SK-N-SH (cell line): ENCODE data around the gene ASIC2. TPM values are rescaled to one million over a fixed set of nuclear protein-coding genes. Genes with fewer than 3 reads are reported as not detected.

Experiments used
- CTCF ChIA-PET: fragments of 300-600, 350-600 bp; formaldehyde crosslinking; extraction: SDS; loops from one replicate; lab custom pipeline; 2021; lab: Yijun Ruan, JAX
- POLR2A ChIA-PET: fragments of 350-600 bp; sonication (Branson Sonifier 250); formaldehyde crosslinking; extraction: SDS; loops from one replicate; lab custom pipeline; 2020; ENCODE audit warnings: antibody characterized with exemption, inconsistent platforms; lab: Yijun Ruan, JAX
- DNase-seq: peaks from one replicate; pipeline ENCODE4 v3.0.0; 2012
- H2AFZ ChIP-seq: fragments of 200-600 bp; sonication (generic); 2 replicates; pipeline ENCODE4 v1.8.1; 2016; ENCODE audit warnings: antibody characterized with exemption, mild to moderate bottlenecking, low read depth
- H3F3A ChIP-seq: fragments of 200-600 bp; sonication (generic); replicated peaks from 2 replicates; pipeline ENCODE3; 2016; ENCODE audit warnings: antibody characterized with exemption, mild to moderate bottlenecking; ENCODE audit not compliant: insufficient read depth
- H3K27ac ChIP-seq, 2 experiments: fragments of 200-500 bp in 1 of 2; fragments of 200-600 bp in 1 of 2; sonication (Bioruptor generic) in 1 of 2; sonication (generic), shearing (Covaris generic) in 1 of 2; 2 replicates each; pipeline versions ENCODE4 v1.5.1 to v1.6.1; 2014 to 2016; ENCODE audit warnings: low read depth in 2 of 2, inconsistent platforms in 1 of 2, low read length in 1 of 2, mild to moderate bottlenecking in 1 of 2, mixed read lengths in 1 of 2
- H3K27me3 ChIP-seq: fragments of 200-600 bp; sonication (generic), shearing (Covaris generic); 2 replicates; pipeline ENCODE4 v1.6.1; 2016; ENCODE audit warnings: mixed run types; ENCODE audit not compliant: insufficient read depth
- H3K36me3 ChIP-seq, 2 experiments: fragments of 200-500 bp in 1 of 2; fragments of 200-600 bp in 1 of 2; sonication (Bioruptor generic) in 1 of 2; sonication (generic) in 1 of 2; replicated peaks in 1 of 2; 2 replicates each; pipeline versions ENCODE3 to v1.5.1; 2014 to 2016; ENCODE audit warnings: low read length in 1 of 2, mild to moderate bottlenecking in 1 of 2; ENCODE audit not compliant: insufficient read depth in 2 of 2, control insufficient read depth in 1 of 2
- H3K4me1 ChIP-seq, 2 experiments: fragments of 200-500 bp in 1 of 2; fragments of 200-600 bp in 1 of 2; sonication (Bioruptor generic) in 1 of 2; sonication (generic), shearing (Covaris generic) in 1 of 2; 2 replicates each; pipeline versions ENCODE4 v1.5.1 to v1.6.1; 2014 to 2016; ENCODE audit warnings: low read depth in 1 of 2, low read length in 1 of 2, mixed run types in 1 of 2; ENCODE audit not compliant: insufficient read depth in 2 of 2, control insufficient read depth in 1 of 2
- H3K4me2 ChIP-seq: fragments of 200-600 bp; sonication (generic), shearing (Covaris generic); 2 replicates; pipeline ENCODE4 v1.6.1; 2017; ENCODE audit warnings: mixed run types
- H3K4me3 ChIP-seq, 2 experiments: fragments of 200-500 bp in 1 of 2; fragments of 200-600 bp in 1 of 2; sonication (Bioruptor generic) in 1 of 2; sonication (generic), shearing (Covaris generic) in 1 of 2; 2 replicates each; pipeline versions ENCODE4 v1.5.1 to v1.8.1; 2014 to 2016; ENCODE audit warnings: low read depth in 2 of 2, inconsistent platforms in 1 of 2, low read length in 1 of 2, mild to moderate bottlenecking in 1 of 2, mixed read lengths in 1 of 2, moderate library complexity in 1 of 2
- H3K79me2 ChIP-seq: fragments of 200-600 bp; sonication (generic); 2 replicates; pipeline ENCODE4 v1.8.1; 2017; ENCODE audit warnings: mild to moderate bottlenecking; ENCODE audit not compliant: insufficient read depth
- H3K9ac ChIP-seq: fragments of 200-600 bp; sonication (generic); 2 replicates; pipeline ENCODE4 v1.6.1; 2017; ENCODE audit warnings: mixed run types
- H3K9me2 ChIP-seq: fragments of 200-600 bp; sonication (generic); 2 replicates; pipeline ENCODE4 v1.6.1; 2017; ENCODE audit warnings: mixed run types
- H3K9me3 ChIP-seq: fragments of 200-600 bp; sonication (generic); 2 replicates; pipeline ENCODE4 v1.6.1; 2017; ENCODE audit warnings: mixed run types, mild to moderate bottlenecking, moderate library complexity
- H4K20me1 ChIP-seq: fragments of 200-600 bp; sonication (generic); 2 replicates; pipeline ENCODE4 v1.6.1; 2017; ENCODE audit warnings: mild to moderate bottlenecking, mixed run types; ENCODE audit not compliant: insufficient read depth
- CHD2 ChIP-seq: fragments of 150-350 bp; IDR thresholded peaks from 2 replicates; pipeline ENCODE4 v1.6.1; 2018; ENCODE audit warnings: low read length; ENCODE audit not compliant: partially characterized antibody
- EP300 ChIP-seq, 2 experiments: IDR thresholded peaks; 2 replicates each; pipeline versions ENCODE4 v1.4.0 to v1.6.1; 2012; ENCODE audit warnings: borderline replicate concordance in 1 of 2, low read depth in 1 of 2, low read length in 1 of 2
- GATA2 ChIP-seq: sonication (generic); formaldehyde crosslinking; IDR thresholded peaks from 2 replicates; pipeline ENCODE4 v1.5.0; 2020; ENCODE audit warnings: mild to moderate bottlenecking, missing genetic modification reagents
- MEF2A ChIP-seq: IDR thresholded peaks from 2 replicates; pipeline ENCODE4 v1.4.0; 2012; ENCODE audit warnings: low read depth, borderline replicate concordance
- MXI1 ChIP-seq: IDR thresholded peaks from 2 replicates; pipeline ENCODE4 v1.6.1; 2012; ENCODE audit warnings: mild to moderate bottlenecking, low read depth, low read length, improper control_type of control experiment
- NRF1 ChIP-seq: IDR thresholded peaks from 2 replicates; pipeline ENCODE4 v1.6.1; 2012; ENCODE audit warnings: low read depth, mild to moderate bottlenecking, low read length
- PBX3 ChIP-seq: IDR thresholded peaks from 2 replicates; pipeline ENCODE4; 2012
- POLR2AphosphoS5 ChIP-seq: IDR thresholded peaks from 2 replicates; pipeline ENCODE4 v1.6.1; 2012; ENCODE audit warnings: low read depth, low read length
- RFX5 ChIP-seq: IDR thresholded peaks from 2 replicates; pipeline ENCODE4 v1.6.1; 2012; ENCODE audit warnings: mild to moderate bottlenecking, improper control_type of control experiment, low read length
- RXRA ChIP-seq: IDR thresholded peaks from 2 replicates; pipeline ENCODE4 v1.4.0; 2012; ENCODE audit warnings: low read depth, mild to moderate bottlenecking, borderline replicate concordance
- SIN3A ChIP-seq: IDR thresholded peaks from 2 replicates; pipeline ENCODE4 v1.6.1; 2012; ENCODE audit warnings: low read depth, mild to moderate bottlenecking, low read length, moderate library complexity, borderline replicate concordance
- SMC3 ChIP-seq: IDR thresholded peaks from 2 replicates; pipeline ENCODE4 v1.6.1; 2012; ENCODE audit warnings: low read depth, low read length, improper control_type of control experiment
- TCF12 ChIP-seq: IDR thresholded peaks from 2 replicates; pipeline ENCODE4 v1.4.0; 2012
- TEAD4 ChIP-seq: IDR thresholded peaks from 2 replicates; pipeline ENCODE4 v1.4.0; 2012; ENCODE audit warnings: mild to moderate bottlenecking, borderline replicate concordance; ENCODE audit not compliant: insufficient read depth
- USF1 ChIP-seq: IDR thresholded peaks from 2 replicates; pipeline ENCODE4 v1.4.0; 2012; ENCODE audit warnings: low read depth, borderline replicate concordance
- WGBS: methylation state at CpG from one replicate; pipeline ENCODE4 v1.1.6; 2017; ENCODE audit warnings: low lambda C conversion rate; 5-methylcytosine and 5-hydroxymethylcytosine counted together
- polyA plus RNA-seq, 3 experiments: library from polyadenylated mRNA; depleted of rRNA; stranded (reverse); fragments of >200 nt; gene quantifications; 2 replicates each; pipeline ENCODE4 v1.2.3, GENCODE V29; 2012
- TF ChIP-seq, protein P1 (sequence below): fragments of 150-350 bp; IDR thresholded peaks from 2 replicates; pipeline ENCODE4 v1.6.1; 2016; ENCODE audit warnings: mild to moderate bottlenecking, low read depth, low read length
- TF ChIP-seq, protein P2 (sequence below): IDR thresholded peaks from 2 replicates; pipeline ENCODE4 v1.4.0; 2012; ENCODE audit warnings: low read depth

ASIC2 gene
- polyA plus RNA-seq, 1 of the 3 experiments (the other 2 are of a cell fraction): 0.08 TPM

- TF ChIP-seq, protein P1, sequence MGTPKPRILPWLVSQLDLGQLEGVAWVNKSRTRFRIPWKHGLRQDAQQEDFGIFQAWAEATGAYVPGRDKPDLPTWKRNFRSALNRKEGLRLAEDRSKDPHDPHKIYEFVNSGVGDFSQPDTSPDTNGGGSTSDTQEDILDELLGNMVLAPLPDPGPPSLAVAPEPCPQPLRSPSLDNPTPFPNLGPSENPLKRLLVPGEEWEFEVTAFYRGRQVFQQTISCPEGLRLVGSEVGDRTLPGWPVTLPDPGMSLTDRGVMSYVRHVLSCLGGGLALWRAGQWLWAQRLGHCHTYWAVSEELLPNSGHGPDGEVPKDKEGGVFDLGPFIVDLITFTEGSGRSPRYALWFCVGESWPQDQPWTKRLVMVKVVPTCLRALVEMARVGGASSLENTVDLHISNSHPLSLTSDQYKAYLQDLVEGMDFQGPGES: no peak
- TF ChIP-seq NRF1 (no peak), GATA2 (no peak), TEAD4 (no peak), EP300 (IDR thresholded peaks at IDR 0.05; ENCODE audit: borderline replicate concordance in 1 of 2, low read depth in 1 of 2, low read length in 1 of 2) (no peak)
These were observed 183.6 kb downstream of the ASIC2 start (continued) for GRCh38 chr17:33109336-33110072.

DNA sequence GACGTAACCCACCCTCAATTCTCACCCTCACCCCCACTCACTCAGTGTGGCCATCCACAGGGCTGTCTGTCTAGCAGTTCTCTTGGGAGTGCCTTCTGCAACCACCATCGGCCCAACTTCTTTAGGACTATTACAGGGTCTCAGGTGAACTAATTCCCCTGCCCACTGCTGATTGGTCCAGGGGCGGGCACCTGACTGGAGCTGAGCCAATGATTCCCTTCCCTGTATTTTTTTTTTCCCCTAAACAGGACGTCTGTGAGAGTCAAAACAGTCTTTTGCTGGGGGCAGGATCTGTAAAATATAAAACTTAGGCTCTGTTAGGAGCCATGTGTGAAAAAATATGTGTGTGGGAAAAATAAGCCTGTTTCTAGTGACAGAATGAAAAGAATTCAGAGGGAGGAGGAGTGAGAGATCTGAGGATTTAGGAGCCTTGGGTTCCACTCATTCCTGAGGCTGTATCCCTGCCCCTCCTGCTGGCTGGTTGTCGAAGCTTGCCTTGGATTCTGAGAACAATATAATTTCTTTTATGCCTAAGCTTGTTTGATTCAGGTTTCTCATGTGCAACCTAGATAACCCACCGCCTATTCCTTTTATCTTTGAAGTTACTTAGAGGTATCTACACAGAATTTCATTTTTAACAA, 186.4 kb downstream of the ASIC2 start:
- WGBS: 35% methylated on average over 6 of the region's 6 CpGs
- Histone ChIP-seq H3K36me3 (no peaks in the 10 kb centered on the region), H3K9me3 (no peaks in the 10 kb centered on the region), H3K4me1 (no peaks in the 10 kb centered on the region), H3K4me3 (no peak overlapping the region), H4K20me1 (no peaks in the 10 kb centered on the region), H3K9me2 (no peaks in the 10 kb centered on the region), H3K79me2 (no peaks in the 10 kb centered on the region), H3F3A (no peaks in the 10 kb centered on the region), H3K27me3 (no peaks in the 10 kb centered on the region), H3K4me2 (no peak overlapping the region), H3K27ac (no peak overlapping the region), H3K9ac (no peak overlapping the region), H2AFZ (no peak overlapping the region)
- TF ChIP-seq MXI1 (no peak), TCF12 (no peak), EP300 (IDR thresholded peaks at IDR 0.05; ENCODE audit: borderline replicate concordance in 1 of 2, low read depth in 1 of 2, low read length in 1 of 2) (no peak), SIN3A (no peak), MEF2A (no peak), POLR2AphosphoS5 (no peak), PBX3 (no peak), CHD2 (no peak), TEAD4 (no peak), SMC3 (no peak), RXRA (no peak), USF1 (no peak), RFX5 (no peak)
- TF ChIP-seq, protein P1: no peak
- TF ChIP-seq, protein P2, sequence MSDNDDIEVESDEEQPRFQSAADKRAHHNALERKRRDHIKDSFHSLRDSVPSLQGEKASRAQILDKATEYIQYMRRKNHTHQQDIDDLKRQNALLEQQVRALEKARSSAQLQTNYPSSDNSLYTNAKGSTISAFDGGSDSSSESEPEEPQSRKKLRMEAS: no peak
- CTCF ChIA-PET: interaction anchor here (1.0 kb wide), 1 partner anchor 13 kb away, joined by 4 read pairs; no protein-coding TSS in a partner anchor
- no peak for DNase-seq
- POLR2A ChIA-PET: interaction anchor here (0.6 kb wide), 1 partner anchor 146 kb away, joined by 3 read pairs; no protein-coding TSS in a partner anchor
